Kidney (tissue), 14 donors: ENCODE results near the gene GRIA4. TPM values are rescaled to one million over a fixed set of nuclear protein-coding genes. Genes with fewer than 3 reads are reported as not detected.

Experiments used
- DNase-seq, 5 donors: peaks; one replicate each; pipeline ENCODE4 v3.0.0-alpha.2; 2013 to 2020
- FAIRE-seq: peaks from 2 replicates; lab custom pipeline; 2012; peaks lifted over from hg19 to GRCh38; lab: Jason Lieb, UNC
- H3K27ac ChIP-seq, 2 donors: one replicate each; pipeline ENCODE4 v1.7.0; 2013; ENCODE audit warnings: low read depth in 2 of 2, low read length in 2 of 2, inconsistent platforms in 1 of 2
- H3K27me3 ChIP-seq: one replicate; pipeline ENCODE4 v1.7.1; 2013; ENCODE audit warnings: low read length, inconsistent platforms; ENCODE audit not compliant: control insufficient read depth, insufficient read depth
- H3K36me3 ChIP-seq, 3 donors: one replicate each; pipeline versions ENCODE4 v1.7.0 to v1.7.1; 2013; ENCODE audit warnings: low read length in 3 of 3, control low read depth in 1 of 3, inconsistent platforms in 1 of 3; ENCODE audit not compliant: insufficient read depth in 3 of 3, control insufficient read depth in 2 of 3
- H3K4me1 ChIP-seq, 3 donors: one replicate each; pipeline versions ENCODE4 v1.7.0 to v1.7.1; 2013; ENCODE audit warnings: low read length in 3 of 3, inconsistent platforms in 1 of 3, low read depth in 1 of 3; ENCODE audit not compliant: control insufficient read depth in 2 of 3, insufficient read depth in 2 of 3
- H3K4me3 ChIP-seq, 3 donors: one replicate each; pipeline versions ENCODE4 v1.7.0 to v1.8.1; 2013; ENCODE audit warnings: low read length in 3 of 3, control low read depth in 1 of 3, inconsistent platforms in 1 of 3
- H3K9ac ChIP-seq, 3 donors: one replicate each; pipeline versions ENCODE4 v1.7.0 to v1.7.1; 2013; ENCODE audit warnings: low read length in 3 of 3, control low read depth in 1 of 3, inconsistent platforms in 1 of 3
- H3K9me3 ChIP-seq, 3 donors: one replicate each; pipeline versions ENCODE4 v1.7.0 to v1.7.1; 2013; ENCODE audit warnings: low read length in 3 of 3, control low read depth in 1 of 3, inconsistent platforms in 1 of 3; ENCODE audit not compliant: control insufficient read depth in 2 of 3, insufficient read depth in 1 of 3
- intact Hi-C: fragments of 100-400 bp; cut with DNase I; formaldehyde crosslinking; loops from one replicate; pipeline ENCODE4 v1.11.1; 2022
- polyA plus RNA-seq: library from polyadenylated mRNA; stranded (reverse); fragments of 350-450 nt; fragmentation: Illumina TruSeq; extraction: RNeasy Lipid Tissue Mini Kit (QIAGEN cat#74804); gene quantifications from one replicate; pipeline ENCODE4 v1.2.3, GENCODE V29; 2014; ENCODE audit warnings: low read depth, low replicate concordance; ENCODE audit not compliant: insufficient read depth
- total RNA-seq: library from RNA; stranded (reverse); fragmentation: NEBNext Ultra II Directional; extraction: Animal tissue kit (Norgen Biotek cat#: 25700); gene quantifications from one replicate; pipeline ENCODE4 v1.2.1, GENCODE V29; 2021
- TF ChIP-seq, protein P1 (sequence below): IDR thresholded peaks from 3 replicates; pipeline ENCODE4 v1.5.1; 2012; ENCODE audit warnings: mild to moderate bottlenecking, moderate library complexity, borderline replicate concordance; ENCODE audit not compliant: insufficient read depth; ENCODE audit errors: extremely low read depth
- donor health status: control.
- donor health status: control.
- donor health status: control.
- donor health status: control.
- donor health status: control.
- donor health status: DM: yes; HTN: yes; CAD: no.
- donor health status: Normal renal cell carcinoma (clear cell type).

Gene GRIA4
- total and polyA plus RNA-seq, 2 donors from 2014 or later, result 0.45 TPM; not detected in 1

DNA sequence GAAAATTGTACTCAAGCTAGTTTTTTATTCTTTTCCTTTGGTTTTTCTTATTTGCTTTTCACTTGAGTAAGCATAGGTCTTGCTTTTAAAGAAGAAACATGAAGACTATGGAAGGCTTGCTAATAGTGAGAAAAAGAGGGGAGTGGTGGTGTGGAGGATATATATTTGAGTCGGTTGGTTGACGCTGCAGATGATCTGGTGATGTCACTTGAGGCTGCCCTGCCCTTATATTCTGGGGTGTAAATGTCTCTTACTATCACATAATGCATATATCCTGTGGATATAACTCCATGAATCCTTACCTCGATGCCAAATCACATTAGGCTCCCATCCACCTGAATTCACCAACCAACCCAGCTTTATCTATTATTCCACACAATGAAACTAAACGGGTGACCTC lies 2.9 kb downstream of the GRIA4 start:
- FAIRE-seq (no peak), DNase-seq (no peak)
- no peaks in the 10 kb centered on the region for H3K9me3 ChIP-seq
- intact Hi-C loops, result no loop called here
- peaks cover 0 to 14% (median 0%) of the 10 kb centered on the region in 3 donors for H3K4me1 ChIP-seq
- no peak overlapping the region for H3K9ac ChIP-seq
- TF ChIP-seq, protein P1, sequence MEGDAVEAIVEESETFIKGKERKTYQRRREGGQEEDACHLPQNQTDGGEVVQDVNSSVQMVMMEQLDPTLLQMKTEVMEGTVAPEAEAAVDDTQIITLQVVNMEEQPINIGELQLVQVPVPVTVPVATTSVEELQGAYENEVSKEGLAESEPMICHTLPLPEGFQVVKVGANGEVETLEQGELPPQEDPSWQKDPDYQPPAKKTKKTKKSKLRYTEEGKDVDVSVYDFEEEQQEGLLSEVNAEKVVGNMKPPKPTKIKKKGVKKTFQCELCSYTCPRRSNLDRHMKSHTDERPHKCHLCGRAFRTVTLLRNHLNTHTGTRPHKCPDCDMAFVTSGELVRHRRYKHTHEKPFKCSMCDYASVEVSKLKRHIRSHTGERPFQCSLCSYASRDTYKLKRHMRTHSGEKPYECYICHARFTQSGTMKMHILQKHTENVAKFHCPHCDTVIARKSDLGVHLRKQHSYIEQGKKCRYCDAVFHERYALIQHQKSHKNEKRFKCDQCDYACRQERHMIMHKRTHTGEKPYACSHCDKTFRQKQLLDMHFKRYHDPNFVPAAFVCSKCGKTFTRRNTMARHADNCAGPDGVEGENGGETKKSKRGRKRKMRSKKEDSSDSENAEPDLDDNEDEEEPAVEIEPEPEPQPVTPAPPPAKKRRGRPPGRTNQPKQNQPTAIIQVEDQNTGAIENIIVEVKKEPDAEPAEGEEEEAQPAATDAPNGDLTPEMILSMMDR, result no peak
- peaks cover 19% of the 10 kb centered on the region for H3K27me3 ChIP-seq
- no peak overlapping the region for H3K4me3 ChIP-seq
- H3K27ac ChIP-seq, result no peak overlapping the region
- no peaks in the 10 kb centered on the region for H3K36me3 ChIP-seq

DNA sequence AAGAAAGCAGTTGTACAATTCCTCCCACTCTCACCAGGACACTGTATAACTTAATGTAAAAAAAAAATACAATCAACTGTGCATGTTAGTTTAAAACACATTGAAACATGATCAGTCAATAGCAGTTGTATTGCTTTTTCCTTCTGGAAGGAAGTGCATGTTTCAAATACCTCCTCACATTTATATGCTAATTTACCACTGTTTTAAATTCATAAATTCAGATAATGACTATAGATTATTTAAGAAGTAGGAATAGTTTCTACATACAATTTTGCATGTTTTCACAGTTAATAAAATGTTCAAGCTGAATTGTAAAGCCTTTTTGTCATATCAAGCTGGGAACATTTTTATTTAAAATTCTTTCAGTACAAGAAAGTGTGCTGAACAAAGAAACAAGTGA lies 3.3 kb downstream of the GRIA4 start:
- Histone ChIP-seq H3K4me3 (no peak overlapping the region), H3K36me3 (no peaks in the 10 kb centered on the region), H3K4me1 (peaks cover 0 to 14% (median 0%) of the 10 kb centered on the region in 3 donors), H3K9ac (no peak overlapping the region), H3K27me3 (peaks cover 19% of the 10 kb centered on the region), H3K9me3 (no peaks in the 10 kb centered on the region), H3K27ac (no peak overlapping the region)
- FAIRE-seq (no peak), DNase-seq (no peak)
- intact Hi-C loops, result no loop called here
- TF ChIP-seq, protein P1, result no peak

DNA sequence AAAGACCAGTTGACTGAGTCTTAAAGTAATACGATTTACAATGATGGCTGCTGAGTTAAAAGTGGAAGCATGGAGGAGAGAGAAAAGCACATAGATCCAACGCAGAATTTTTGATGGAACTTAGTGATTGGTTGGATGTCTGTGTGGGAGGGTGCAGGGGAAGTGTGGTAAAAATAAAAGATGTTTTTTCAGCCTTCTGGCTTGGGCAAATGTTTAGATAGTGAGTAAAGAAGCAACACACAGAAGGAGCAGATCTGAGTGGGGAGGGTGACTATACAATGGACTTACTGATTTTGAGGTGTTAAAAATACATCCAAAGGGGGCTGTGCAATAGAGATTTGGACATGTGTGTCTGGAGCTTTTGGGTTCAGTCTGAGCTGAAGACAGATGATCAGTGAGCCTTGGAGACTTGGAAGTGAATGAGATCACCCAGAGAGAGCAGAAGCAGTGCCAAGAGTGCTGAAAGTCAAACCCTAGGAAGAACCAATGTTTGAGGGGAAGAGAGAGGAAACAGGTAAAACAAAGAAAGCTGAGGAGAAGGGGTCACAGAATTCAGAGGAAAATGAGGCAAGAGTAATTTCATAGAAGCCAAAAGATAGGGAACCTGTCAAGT lies 8.6 kb downstream of the GRIA4 start:
- Histone ChIP-seq H3K27me3 (no peaks in the 10 kb centered on the region), H3K4me1 (no peaks in the 10 kb centered on the region), H3K9ac (no peak overlapping the region), H3K36me3 (no peaks in the 10 kb centered on the region), H3K9me3 (no peaks in the 10 kb centered on the region), H3K4me3 (no peak overlapping the region), H3K27ac (no peak overlapping the region)
- DNase-seq (no peak), FAIRE-seq (no peak)
- TF ChIP-seq, protein P1, result no peak
- intact Hi-C loops, result no loop called here

DNA sequence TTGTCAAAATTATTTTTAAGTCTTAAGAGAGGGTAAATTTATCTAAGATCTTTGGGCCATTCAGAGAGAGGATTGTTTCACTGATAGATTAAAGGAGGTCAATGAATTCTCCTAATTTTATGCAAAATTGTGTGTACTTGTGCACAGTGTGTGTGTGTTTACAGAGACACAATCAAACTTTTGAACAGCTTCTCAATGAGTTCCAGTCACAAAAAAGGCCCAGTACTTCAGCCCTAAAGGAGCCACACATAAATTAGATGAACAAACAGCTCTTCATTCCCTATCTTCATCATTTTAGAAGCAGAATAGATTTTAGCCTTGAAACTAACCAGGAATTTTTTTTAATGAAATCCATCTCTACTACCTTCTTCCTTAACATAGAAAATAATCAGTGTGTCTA lies 9.7 kb downstream of the GRIA4 start:
- TF ChIP-seq, protein P1, result no peak
- Histone ChIP-seq H3K27ac (no peak overlapping the region), H3K36me3 (no peaks in the 10 kb centered on the region), H3K9ac (no peak overlapping the region), H3K9me3 (no peaks in the 10 kb centered on the region), H3K4me3 (no peak overlapping the region), H3K27me3 (no peaks in the 10 kb centered on the region), H3K4me1 (no peaks in the 10 kb centered on the region)
- FAIRE-seq (no peak), DNase-seq (no peak)
- intact Hi-C loops, result no loop called here
